KG1 (cell line): ENCODE results near the gene UTF1.

Experiments
- DNase-seq: peaks from one replicate; lab custom pipeline; 2025; lab: John Stamatoyannopoulos, UW

UTF1 gene

DNA sequence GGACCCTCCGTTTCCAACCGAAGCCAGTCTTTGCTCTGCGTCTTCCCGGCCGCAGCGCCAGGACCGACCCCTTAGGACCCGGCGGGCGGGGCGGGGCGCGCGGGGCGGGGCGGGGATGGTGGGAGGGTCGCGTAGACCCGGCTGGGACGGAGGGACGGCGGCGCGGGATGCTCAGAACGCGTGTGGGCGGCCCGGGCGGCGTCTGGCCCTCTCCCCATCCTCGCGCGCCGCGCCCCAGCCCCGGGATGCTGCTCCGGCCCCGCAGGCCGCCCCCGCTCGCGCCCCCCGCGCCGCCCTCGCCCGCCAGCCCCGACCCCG lies at the start of gene UTF1:
Gene UTF1, plus strand, starts transcription at position 174 of the 318 bp plus-strand sequence. Its CDS starts 72 bp downstream, at position 246.
- no peak for DNase-seq

DNA sequence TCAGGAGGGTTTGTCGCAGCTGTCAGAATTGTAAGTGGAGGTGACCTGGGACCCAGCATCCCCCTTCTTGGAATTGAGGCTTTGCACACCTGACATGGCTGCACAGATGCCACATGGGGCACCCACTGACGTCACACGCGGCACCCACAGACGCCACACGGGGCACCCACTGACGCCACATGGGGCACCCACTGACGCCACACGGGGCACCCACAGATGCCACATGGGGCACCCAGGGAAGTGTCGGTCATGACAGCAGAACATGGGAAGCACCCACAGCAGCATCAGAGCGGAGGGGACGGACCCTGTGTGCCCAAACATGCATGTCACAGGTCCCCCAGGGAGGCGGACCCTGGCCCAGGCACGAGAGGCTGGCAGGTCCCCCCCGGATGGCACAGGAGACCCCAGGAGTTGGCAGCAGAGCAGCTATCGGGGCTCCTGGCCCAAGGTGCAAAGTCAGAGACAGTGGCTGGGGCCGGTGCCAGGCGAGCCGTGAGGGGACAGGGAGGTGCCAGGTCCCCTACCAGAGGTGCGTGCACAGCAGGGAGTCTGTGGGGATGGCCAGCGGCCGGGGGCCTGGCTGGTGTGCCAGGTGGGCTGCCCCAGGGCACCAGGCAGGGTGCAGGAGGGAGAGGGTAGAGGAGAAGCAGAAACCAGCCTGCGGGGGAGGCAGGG lies 48.9 kb upstream of the UTF1 start:
- DNase-seq = no peak

GRCh38 chr10:133182190-133182589 lies 47.8 kb upstream of the UTF1 start:
- no peak for DNase-seq

DNA sequence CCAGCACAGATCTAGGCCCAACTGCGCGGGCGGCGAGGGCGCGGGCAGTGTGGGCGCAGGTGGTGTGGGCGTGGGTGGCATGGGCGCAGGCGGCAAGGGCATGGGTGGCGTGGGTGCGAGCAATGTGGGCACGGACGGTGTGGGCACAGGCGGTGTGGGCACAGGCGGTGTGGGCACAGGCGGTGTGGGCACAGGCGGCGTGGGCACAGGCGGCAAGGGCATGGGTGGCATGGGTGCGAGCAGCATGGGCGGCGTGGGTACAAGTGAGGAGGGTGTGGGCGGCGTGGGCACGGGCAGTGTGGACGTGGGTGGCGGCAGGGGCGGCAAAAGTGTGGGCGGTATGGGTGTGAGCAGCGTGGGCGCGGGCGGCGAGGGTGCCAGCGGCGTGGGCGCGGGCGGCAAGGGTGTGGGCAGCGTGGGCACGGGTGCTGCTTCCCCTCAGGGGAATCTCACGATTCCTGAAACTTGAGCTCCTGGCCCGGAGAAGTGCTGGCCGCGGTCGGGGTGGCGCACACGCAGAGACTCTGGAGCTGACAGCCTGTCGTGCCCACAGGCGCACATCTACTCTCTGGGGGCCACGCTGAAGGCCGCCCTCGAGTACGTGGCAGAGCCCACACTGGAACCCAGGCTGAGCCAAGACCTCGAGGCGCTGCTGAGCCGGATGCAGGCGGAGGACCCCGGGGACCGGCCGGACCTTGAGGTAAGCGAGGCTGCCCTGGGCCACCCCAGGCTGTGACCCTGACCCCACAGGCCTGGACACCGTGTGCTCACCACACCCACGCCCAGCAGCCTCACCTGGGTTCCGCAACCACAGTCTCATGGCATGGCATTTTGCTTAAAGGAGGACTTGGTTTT lies 47.0 kb upstream of the UTF1 start:
- DNase-seq = no peak

- DNase-seq = no peak
Observed at GRCh38 chr10:133183646-133184378, 46.2 kb upstream of the UTF1 start.

GRCh38 chr10:133184591-133185244 lies 45.3 kb upstream of the UTF1 start:
- DNase-seq = no peak

DNA sequence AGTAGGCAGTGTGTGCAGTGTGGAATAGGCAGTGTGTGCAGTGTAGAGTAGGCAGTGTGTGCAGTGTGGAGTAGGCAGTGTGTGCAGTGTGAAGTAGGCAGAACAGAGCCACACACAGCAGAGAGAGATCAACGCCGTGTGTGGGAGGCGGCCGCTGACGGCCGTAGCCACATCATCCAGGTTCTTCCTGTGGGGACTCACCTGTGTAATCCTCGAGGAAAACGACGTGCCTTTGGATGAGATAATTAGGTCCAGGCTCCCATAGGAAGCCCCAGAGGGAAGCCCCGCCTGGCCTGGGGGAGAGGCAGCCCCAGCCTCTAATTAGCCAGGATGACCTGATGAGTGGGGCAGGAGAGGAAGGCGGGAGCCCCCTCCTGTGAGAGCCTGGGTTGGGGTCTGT lies 44.6 kb upstream of the UTF1 start:
- DNase-seq = no peak

DNA sequence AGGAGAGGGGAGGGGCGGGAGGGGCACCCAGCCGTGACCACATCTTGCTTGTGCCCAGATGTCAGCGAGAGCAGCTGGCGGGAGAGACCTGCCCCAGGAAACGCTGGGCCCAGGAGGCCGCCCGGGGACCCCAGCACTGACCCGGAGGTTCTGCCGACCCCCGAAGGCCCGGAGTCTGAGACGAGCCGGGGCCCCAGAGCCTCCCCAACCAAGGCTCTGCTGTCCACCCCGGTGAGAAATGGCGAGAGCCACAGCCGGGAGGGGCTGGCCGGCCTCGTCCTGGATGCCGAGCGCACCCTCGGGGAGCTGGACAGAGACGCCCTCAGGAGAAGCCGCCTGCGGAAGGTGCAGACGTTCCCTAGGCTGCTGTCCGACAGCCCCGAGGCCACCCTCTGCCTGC lies 44.1 kb upstream of the UTF1 start:
- no peak for DNase-seq

DNA sequence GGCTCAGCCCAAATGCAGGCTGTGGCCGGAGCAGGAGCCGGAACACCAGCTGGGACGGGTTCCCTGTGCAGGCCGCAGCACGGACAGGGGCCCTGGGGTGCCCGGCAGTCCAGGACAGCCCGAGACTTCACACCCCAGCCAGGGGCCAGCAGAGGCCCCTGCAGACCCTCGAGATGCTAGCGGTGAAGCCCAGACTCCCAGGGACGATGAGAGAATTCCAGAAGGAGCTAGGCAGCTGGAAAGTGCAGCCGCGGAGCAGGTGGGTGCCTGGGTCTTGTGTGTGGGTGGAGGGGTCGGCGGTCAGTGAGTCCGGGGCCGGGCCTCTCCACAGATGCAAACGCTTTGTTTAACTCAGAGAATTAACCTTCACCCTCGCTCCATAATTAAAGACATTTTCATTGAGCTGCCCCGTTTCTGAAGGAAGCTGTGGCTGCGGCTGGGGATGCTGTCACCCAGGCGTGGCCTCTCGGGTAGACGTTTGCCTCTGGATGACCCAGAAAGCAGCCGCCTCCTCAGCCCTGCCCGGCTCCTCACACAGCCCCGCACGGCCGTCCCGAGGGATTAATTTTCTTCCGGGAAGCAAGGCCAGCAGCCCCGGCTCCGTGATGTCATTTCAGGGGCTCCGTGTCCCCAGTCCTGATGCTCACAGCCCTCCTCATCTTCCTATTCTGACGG lies 43.5 kb upstream of the UTF1 start:
- no peak for DNase-seq

GRCh38 chr10:133187091-133187905 lies 42.7 kb upstream of the UTF1 start:
- no peak for DNase-seq

GRCh38 chr10:133187906-133188681 lies 41.9 kb upstream of the UTF1 start:
- no peak for DNase-seq

DNA sequence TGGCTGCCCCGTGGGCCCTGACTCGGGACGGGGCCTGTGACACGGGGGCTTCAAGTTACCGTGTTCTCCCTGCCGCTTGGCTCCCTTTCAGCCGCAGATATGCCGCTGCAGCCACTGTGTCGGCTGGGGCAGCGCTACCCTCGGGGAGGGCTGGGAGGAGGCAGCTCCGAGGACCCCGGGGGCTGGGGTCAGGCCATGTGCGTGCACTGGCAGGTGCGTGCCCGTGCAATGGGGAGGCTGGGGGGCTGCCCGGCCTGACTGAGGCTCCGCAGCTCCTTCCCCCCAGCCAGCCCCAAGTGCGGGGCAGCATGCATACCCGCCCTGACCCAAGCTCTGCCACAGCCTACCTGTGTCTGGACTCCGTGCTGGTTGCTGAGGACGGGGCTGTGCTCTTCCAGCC lies 40.8 kb upstream of the UTF1 start:
- no peak for DNase-seq

DNA sequence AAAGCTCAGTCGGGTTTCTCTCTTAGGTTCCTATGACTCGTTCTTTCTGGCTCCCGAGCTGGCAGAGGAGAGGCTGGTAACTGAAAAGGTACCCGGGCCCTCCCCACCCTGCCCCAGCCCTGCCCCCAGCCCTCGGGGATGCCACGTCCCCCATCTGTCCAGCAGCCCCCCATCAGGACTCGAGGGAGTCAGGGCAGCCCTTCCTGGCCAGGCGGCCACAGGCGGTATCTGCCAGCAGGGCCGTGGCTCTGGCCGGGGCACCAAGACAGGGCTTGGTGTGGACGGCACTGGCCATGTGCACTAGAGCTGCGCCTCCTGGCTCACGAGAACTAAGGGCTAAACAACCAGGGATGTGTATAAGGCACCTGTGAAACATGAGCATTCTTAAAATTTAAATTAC lies 40.3 kb upstream of the UTF1 start:
- DNase-seq = no peak

DNA sequence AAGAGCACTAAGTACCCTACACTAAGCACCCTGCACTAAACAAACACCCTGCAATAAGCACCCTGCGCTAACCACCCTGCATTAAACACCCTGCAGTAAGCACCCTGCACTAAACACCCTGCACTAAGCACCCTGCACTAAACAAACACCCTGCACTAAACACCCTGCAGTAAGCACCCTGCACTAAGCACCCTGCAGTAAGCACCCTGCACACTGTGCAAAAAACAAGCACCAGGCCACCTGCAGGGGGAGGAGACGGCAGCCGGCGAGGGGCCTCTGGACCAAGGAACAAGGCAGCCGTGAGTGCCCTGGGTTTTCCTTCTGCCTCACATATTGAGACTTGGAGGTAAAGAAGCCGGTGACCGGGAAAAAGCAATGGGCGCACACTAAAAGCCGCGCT lies 39.8 kb upstream of the UTF1 start:
- DNase-seq = no peak

DNA sequence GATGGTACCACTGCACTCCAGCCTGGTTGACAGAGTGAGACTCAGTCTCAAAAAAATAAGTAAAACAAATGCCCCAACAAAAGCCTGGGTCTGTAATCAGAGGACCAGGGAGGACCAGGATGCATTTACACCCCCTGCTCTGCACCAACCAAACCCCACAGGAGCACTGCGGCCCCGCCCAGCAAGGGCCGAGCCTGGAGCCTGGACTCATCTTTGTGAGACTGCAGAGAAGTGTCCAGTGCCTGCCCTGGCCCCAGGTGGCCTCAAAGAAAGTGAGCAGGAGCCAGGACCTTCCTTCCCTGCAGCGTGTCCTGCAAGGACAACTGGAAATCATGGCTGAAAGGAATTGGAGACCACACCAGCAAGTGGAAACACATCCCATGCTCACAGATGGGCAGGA lies 38.4 kb upstream of the UTF1 start:
- DNase-seq = no peak

- DNase-seq = no peak
Observed at GRCh38 chr10:133194151-133194550, 35.9 kb upstream of the UTF1 start.

GRCh38 chr10:133195096-133195495 lies 34.9 kb upstream of the UTF1 start:
- DNase-seq = no peak

DNA sequence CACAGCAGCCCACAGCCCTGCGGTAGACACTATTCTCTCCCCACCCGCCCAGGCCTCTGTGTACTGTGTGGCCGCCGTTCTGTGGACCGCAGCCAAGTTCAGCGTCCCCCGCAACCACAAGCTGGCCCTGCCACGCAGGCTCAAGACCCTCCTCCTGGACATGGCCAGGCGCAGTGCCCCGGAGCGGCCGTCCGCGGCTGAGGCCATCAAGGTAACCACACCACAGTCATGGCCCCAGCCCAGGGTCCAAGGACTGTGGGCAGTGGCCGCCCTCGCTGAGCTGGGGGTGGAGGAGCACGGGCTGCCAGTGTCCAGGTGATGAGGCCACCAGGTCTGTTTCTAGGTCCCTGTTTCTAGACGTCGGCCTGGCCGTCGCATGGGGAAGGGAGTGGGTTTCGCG lies 34.4 kb upstream of the UTF1 start:
- no peak for DNase-seq

- DNase-seq = no peak
Observed at GRCh38 chr10:133196221-133196915, 33.6 kb upstream of the UTF1 start.
